Loucy (cell line): ENCODE measurements around the gene MAPK14.

Source experiments
- EZH2phosphoT487 ChIP-seq: fragments of 200-600 bp; IDR thresholded peaks from 2 replicates; pipeline ENCODE4 v1.6.1; 2018; ENCODE audit warnings: antibody characterized with exemption, mild to moderate bottlenecking, moderate library complexity, borderline replicate concordance
- TF ChIP-seq, protein P1 (sequence below): fragments of 200-600 bp; sonication (generic); conservative IDR thresholded peaks from 2 replicates; pipeline ENCODE4 v1.5.1; 2014; ENCODE audit warnings: mild to moderate bottlenecking, antibody characterized with exemption, low read length

DNA sequence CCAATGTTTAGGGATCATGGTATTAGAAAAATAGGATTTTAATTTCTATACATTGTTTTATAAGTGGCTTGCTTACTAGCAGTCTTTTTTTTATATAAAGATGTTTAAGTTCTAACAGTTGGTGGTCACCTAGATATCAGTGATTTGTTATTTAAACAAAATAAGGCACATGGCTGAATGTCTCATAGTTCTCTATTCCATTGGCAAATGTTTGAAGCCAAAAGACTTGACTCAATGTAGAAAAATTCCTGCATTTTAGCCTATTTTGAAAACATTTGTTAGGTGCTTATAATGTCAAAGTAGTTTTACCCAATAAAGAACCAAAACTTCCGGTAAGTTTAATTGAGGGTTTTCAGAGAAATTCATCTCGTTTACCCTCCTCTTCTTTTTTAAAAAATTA is 26.8 kb downstream of the MAPK14 start:
- TF ChIP-seq, protein P1, sequence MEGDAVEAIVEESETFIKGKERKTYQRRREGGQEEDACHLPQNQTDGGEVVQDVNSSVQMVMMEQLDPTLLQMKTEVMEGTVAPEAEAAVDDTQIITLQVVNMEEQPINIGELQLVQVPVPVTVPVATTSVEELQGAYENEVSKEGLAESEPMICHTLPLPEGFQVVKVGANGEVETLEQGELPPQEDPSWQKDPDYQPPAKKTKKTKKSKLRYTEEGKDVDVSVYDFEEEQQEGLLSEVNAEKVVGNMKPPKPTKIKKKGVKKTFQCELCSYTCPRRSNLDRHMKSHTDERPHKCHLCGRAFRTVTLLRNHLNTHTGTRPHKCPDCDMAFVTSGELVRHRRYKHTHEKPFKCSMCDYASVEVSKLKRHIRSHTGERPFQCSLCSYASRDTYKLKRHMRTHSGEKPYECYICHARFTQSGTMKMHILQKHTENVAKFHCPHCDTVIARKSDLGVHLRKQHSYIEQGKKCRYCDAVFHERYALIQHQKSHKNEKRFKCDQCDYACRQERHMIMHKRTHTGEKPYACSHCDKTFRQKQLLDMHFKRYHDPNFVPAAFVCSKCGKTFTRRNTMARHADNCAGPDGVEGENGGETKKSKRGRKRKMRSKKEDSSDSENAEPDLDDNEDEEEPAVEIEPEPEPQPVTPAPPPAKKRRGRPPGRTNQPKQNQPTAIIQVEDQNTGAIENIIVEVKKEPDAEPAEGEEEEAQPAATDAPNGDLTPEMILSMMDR, result no peak
- TF ChIP-seq EZH2phosphoT487, result no peak
